Natural killer cell treated with Interleukin-12 subunit alpha and Interleukin-12 subunit beta and Interleukin-15 and Interleukin-18, amount 100 ng/mL, for 72 hours (primary cell): ENCODE measurements around the gene COX6A1. TPM values are rescaled to one million over a fixed set of nuclear protein-coding genes. Genes with fewer than 3 reads are reported as not detected.
A peak's percentile ranks its signal among the peaks of the same experiment; 100 is the strongest.

Experiments used
- ATAC-seq, 2 donors: fragments of 150-1000 bp; cut with Tn5 transposase in 1 of 2; sonication (Bioruptor Pico), chemical (Tn5 transposase) in 1 of 2; 2 replicates each; pipeline ENCODE4 v1.10.0; 2021
- DNase-seq: peaks from one replicate; pipeline ENCODE4 v3.0.0; 2022; ENCODE audit warnings: low spot score
- H3K27ac Mint-ChIP-seq, 2 donors: 1 replicate in 1 of 2; 2 replicates in 1 of 2; pipeline ENCODE4 v1.8.0; 2022; ENCODE audit warnings: mixed read lengths in 2 of 2, mild to moderate bottlenecking in 1 of 2, moderate library complexity in 1 of 2
- H3K27me3 Mint-ChIP-seq, 2 donors: 1 replicate in 1 of 2; 2 replicates in 1 of 2; pipeline ENCODE4 v1.8.0; 2022; ENCODE audit warnings: mixed read lengths in 2 of 2
- H3K36me3 Mint-ChIP-seq: one replicate; pipeline ENCODE4 v1.8.0; 2022; ENCODE audit warnings: mixed read lengths
- H3K4me1 Mint-ChIP-seq, 2 donors: 1 replicate in 1 of 2; 2 replicates in 1 of 2; pipeline ENCODE4 v1.8.0; 2022; ENCODE audit warnings: low read depth in 2 of 2, mixed read lengths in 2 of 2, mild to moderate bottlenecking in 1 of 2
- H3K4me3 Mint-ChIP-seq: one replicate; pipeline ENCODE4 v1.8.0; 2022; ENCODE audit warnings: mixed read lengths
- H3K9me3 Mint-ChIP-seq: 2 replicates; pipeline ENCODE4 v1.8.0; 2022; ENCODE audit warnings: mixed read lengths
- total RNA-seq, 2 donors: library from RNA; stranded (reverse); gene quantifications; one replicate each; pipeline ENCODE4 v1.2.3, GENCODE V29; 2022

The COX6A1 gene
- total RNA-seq: 100 to 1,000 TPM; 320 to 343 TPM

DNA sequence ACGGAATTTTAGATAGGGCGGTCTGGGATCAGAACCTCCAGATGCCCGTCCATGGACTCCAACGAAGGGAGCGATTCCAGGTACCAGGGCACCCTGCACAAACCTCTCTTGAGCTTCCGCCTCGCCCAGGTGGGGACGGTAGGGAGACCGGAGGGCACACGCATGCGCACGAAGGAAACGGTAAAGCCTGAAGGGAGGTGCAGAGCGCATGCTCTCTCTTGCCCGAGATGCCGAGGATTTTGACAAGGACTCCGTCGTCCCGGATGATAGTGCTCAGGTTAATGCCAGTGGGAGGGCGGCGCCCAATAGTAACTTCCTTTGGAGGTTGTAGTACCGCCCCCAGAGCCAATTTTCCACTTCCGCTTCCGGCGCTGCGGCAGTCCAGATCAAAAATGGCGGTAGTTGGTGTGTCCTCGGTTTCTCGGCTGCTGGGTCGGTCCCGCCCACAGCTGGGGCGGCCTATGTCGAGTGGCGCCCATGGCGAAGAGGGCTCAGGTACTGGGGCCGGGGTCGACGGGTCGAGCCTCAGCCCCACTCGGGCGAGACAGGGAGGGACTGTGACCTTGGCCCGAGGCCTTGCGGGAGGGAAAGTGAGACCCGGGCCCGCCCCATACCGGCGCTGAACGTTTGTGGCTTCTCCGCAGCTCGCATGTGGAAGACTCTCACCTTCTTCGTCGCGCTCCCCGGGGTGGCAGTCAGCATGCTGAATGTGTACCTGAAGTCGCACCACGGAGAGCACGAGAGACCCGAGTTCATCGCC, at the start of gene COX6A1:
TSS of gene COX6A1 (plus strand) at position 379 of the 760 bp plus-strand sequence. CDS start at position 393, 14 bp downstream.
- ATAC-seq: peak; percentile 99
- Mint-ChIP-seq H3K4me3 (peak within 1 kb of the TSS; percentile 97), H3K27ac (peak within 1 kb of the TSS; percentile 83 to 92), H3K4me1 (peaks cover 20 to 26% of the 10 kb centered on the region in 2 donors), H3K36me3 (no peaks in the 10 kb centered on the region), H3K27me3 (no peaks in the 10 kb centered on the region), H3K9me3 (no peaks in the 10 kb centered on the region)
- DNase-seq: peak; percentile 99

DNA sequence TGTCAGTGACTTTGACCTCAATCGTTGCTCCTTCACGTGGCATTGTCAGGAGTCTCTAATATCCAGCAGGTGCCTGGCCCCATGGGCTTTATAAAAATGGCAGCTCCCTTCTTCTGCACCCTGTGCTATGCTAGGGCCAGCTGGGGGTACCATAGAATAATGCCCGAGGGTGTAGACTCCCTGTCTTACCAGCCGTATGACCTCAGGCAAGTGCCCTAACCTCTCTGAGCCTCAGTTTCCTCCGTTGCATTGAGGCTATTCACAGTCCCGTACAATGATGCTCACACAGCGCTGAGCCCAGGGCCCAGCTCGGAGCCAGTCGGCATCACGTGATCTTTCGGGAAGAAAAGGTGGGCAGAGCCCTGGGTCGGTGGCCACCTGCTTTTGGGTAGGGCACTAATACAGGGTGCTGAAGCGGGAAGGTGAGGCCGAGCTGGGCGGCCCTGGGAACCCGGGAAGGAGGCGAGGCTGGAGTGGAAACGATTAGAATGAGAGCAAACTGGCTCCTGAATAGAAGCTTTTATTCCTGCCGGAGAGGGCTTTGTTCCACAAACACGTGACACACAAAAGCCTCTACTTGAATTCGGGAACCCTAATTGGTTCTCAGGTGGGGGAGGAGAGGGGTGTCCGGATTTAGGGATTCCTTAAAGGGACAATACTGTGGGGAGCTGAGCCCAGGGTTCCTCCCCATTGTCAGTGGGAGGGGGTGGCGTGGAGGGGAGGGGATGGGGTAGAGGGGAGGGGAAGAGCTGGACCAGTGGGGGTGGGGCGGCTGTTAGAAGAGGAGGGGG, 49.0 kb upstream of the COX6A1 start:
- H3K4me3 Mint-ChIP-seq: no peak overlapping the region
- peaks cover 16 to 37% of the 10 kb centered on the region in 2 donors for H3K27me3 Mint-ChIP-seq
- no peak for DNase-seq

DNA sequence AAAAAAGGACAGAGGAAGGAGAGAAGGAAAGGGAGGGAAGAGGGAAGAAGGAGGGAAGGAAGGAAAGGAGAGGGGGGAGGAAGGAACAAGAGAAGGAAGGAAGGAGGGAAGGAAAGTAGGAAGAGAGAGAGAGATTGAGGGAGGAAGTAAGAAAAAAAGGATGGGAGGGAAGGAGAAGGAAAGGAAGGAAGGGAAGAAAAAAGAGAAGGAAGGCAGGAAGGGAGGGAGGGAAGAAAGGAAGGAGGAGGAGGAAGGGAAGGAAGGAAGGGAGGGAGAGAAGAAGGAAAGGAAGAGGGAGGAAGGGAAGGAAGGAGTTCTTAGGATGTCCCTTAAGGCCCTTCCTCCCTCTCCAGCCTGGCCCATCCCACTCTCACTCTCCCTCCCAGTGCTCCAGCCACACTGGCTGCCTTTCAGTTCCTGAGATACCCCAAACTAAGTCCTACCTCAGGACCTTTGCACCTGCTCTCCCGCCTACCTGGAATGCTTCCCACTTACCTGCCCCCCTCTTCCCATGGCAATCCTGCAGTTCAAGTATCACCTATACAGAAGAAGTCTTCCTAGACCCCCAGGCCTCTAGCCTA, 47.3 kb upstream of the COX6A1 start:
- ATAC-seq: no peak
- Mint-ChIP-seq H3K9me3 (no peaks in the 10 kb centered on the region), H3K36me3 (no peaks in the 10 kb centered on the region), H3K27me3 (peaks cover 20 to 41% of the 10 kb centered on the region in 2 donors), H3K27ac (no peak overlapping the region), H3K4me3 (no peak overlapping the region), H3K4me1 (no peaks in the 10 kb centered on the region)
- DNase-seq: no peak

More for the DNA sequence above, 49.0 kb upstream of the COX6A1 start:
- H3K9me3 Mint-ChIP-seq: no peaks in the 10 kb centered on the region
- H3K4me1 Mint-ChIP-seq: no peaks in the 10 kb centered on the region
- H3K36me3 Mint-ChIP-seq: no peaks in the 10 kb centered on the region
- H3K27ac Mint-ChIP-seq: no peak overlapping the region
- ATAC-seq: no peak

DNA sequence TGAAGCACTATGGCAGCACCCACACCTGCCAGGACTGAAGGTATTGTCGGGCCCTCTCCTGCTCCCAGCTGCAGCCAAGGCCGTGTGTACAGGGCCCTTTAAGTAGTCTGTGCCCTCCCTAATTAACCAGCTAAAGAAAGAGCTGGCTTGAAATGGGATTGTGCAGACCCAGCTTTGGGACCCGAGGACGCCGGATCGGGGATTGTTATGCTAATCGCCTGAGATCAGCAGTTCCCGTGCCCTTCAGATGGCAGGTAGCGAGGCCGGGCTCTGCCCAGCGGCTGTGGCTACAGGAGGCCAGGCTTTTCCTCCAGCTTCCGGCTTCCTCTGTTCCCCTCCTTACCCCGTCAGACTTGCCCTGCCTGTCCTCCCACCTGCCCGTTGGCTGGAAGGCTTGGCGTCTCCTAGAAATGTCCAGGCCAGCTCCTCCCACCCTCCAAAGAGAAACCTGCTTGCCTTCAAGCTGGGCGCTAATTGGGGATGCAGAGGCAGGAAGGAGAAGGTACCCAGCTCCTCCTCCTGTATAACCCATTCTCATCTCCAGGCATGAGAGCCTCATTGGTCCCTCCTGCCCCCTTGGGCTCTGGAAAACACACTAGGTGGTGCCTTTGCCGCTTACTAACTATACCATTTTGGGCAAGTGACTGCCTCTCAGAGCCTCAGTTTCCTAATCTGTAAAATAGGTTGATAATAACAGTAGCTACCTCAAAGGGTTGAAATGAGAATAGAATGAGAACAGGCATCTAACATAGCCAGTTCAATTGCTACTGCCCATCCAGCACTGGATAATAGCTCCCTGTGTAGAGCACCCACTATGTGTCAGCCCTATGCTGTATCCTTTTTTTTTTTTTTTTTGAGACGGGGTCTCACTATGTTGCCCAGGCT, 43.2 kb upstream of the COX6A1 start:
- no peaks in the 10 kb centered on the region for H3K36me3 Mint-ChIP-seq
- H3K4me1 Mint-ChIP-seq: no peaks in the 10 kb centered on the region
- no peak overlapping the region for H3K27ac Mint-ChIP-seq
- DNase-seq (no peak), ATAC-seq (no peak)
- no peaks in the 10 kb centered on the region for H3K9me3 Mint-ChIP-seq
- peaks cover 17 to 30% of the 10 kb centered on the region in 2 donors for H3K27me3 Mint-ChIP-seq
- H3K4me3 Mint-ChIP-seq: no peak overlapping the region

DNA sequence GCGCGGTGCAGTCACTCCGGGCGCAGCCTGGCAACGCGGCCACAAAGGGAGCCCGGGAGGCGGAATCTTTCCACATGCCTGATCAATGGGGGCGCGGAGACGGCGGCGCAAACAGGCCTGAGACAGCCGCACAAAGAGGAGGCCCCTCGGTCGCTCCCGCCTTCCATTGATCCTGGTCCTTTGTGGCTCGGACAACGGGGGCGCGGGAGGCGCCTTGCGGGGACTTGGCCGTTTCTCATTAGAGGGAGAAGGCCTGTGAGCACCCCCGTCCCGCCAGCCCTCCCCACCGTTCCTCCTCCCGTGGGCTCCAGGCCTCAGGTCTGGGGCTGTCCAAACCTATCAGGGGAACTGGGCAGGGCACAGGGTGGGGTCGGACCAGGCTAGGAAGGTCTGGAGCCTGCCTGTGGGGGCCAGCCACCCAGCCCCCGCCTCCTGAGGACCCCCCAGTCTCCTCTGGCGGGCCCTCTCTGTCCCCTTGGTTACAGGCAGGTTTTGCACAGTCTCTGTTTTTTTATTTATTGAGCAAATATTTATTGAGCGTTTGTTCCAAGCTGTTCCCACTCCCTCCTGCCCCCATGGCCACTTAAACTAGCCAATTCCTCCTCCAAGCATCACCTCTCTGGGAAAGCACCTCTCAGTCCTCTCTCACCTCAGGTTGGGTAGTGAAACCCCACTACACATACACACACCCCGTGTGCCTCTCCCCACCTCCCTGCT, 39.9 kb upstream of the COX6A1 start:
- ATAC-seq (no peak), DNase-seq (no peak)
- Mint-ChIP-seq H3K4me1 (no peaks in the 10 kb centered on the region), H3K27me3 (peaks cover 17 to 23% of the 10 kb centered on the region in 2 donors), H3K4me3 (no peak overlapping the region), H3K36me3 (no peaks in the 10 kb centered on the region), H3K27ac (no peak overlapping the region), H3K9me3 (no peaks in the 10 kb centered on the region)

DNA sequence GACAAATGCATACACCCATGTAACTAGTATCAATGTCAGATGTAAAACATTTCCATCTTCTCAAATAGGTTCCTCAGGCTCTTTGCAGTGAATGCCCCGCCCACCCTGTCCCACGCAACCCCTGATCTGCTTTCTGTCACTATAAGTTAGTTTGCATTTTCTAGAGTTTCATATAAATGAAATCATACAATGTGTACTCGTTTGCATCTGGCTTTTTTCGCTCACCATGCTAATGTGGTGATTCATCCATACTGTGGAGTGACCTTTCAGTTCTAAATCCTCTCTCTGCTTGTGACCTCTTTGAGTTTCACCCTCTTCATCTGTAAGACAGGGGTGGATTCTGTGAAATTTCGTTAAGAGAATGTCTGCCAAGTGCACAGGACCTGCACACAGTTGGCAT, 38.4 kb upstream of the COX6A1 start:
- no peak for DNase-seq
- no peaks in the 10 kb centered on the region for H3K36me3 Mint-ChIP-seq
- H3K4me1 Mint-ChIP-seq: no peaks in the 10 kb centered on the region
- H3K4me3 Mint-ChIP-seq: no peak overlapping the region
- H3K27me3 Mint-ChIP-seq: peaks cover 17 to 23% of the 10 kb centered on the region in 2 donors
- ATAC-seq: no peak
- no peak overlapping the region for H3K27ac Mint-ChIP-seq
- no peaks in the 10 kb centered on the region for H3K9me3 Mint-ChIP-seq

DNA sequence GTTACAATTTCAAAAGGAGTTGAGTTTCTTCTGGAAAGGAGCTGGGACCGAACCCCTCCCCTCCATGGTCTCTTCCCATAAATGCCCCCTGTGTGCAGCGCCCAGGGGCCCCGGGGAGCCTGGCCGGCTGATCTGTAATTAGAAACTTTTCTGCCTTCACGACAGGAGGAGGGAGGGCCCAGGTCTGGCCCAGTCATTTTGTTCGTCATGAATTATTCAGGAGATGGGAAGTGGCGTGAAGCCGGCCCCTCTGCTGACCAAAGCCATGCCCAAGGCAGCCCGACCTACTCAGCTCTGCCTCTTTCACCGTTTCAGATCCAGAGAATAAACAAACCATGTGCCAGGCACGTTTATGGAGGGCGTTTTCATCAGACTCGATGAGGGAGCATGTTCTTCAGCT, 35.7 kb upstream of the COX6A1 start:
- DNase-seq (no peak), ATAC-seq (no peak)
- Mint-ChIP-seq H3K27ac (no peak overlapping the region), H3K4me1 (no peaks in the 10 kb centered on the region), H3K4me3 (no peak overlapping the region), H3K27me3 (peaks cover 0 to 11% of the 10 kb centered on the region in 2 donors), H3K9me3 (no peaks in the 10 kb centered on the region), H3K36me3 (no peaks in the 10 kb centered on the region)

DNA sequence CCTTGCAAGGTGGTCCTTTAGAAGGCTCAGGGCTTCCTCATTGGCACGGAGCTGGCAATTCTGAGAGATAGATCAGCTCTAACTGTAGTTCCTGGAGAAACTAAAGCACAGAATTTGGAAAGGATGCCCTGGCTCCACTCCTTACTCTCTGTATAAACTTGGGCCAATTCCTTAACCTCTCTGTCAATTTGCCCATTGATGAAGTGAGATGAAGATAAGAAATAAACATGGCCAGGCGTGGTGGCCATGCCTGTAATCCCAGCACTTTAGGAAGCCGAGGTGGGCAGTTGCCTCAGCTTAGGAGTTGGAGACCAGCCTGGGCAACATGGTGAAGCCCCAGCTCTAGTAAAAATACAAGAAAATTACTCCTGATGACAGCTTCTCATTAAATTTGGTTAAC, 34.0 kb upstream of the COX6A1 start:
- Mint-ChIP-seq H3K27me3 (peaks cover 0 to 5% of the 10 kb centered on the region in 2 donors), H3K4me1 (no peaks in the 10 kb centered on the region), H3K27ac (no peak overlapping the region), H3K9me3 (no peaks in the 10 kb centered on the region), H3K4me3 (no peak overlapping the region), H3K36me3 (no peaks in the 10 kb centered on the region)
- DNase-seq (no peak), ATAC-seq (no peak)

DNA sequence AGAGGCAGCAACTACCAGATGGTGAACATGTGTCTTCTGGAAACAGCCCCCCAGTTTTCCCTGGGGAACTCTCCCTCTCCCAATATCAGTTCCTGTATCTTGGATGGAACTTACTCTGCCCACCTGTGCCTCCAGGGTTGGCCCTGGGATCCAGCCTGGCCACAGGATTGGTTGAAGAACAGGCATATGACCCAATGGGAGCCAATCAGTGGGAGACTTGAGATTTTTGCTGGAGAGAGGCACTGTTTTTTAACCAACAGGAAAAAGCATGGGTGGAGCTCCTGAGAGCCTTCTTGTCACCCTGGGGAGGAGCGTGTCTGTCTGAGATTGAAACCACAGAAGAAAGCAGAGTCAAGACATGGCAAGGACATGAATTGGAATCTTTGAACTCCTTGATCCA, 33.6 kb upstream of the COX6A1 start:
- H3K9me3 Mint-ChIP-seq: no peaks in the 10 kb centered on the region
- H3K27me3 Mint-ChIP-seq: peaks cover 0 to 5% of the 10 kb centered on the region in 2 donors
- DNase-seq (no peak), ATAC-seq (no peak)
- H3K4me1 Mint-ChIP-seq: no peaks in the 10 kb centered on the region
- H3K27ac Mint-ChIP-seq: no peak overlapping the region
- no peak overlapping the region for H3K4me3 Mint-ChIP-seq
- H3K36me3 Mint-ChIP-seq: no peaks in the 10 kb centered on the region

DNA sequence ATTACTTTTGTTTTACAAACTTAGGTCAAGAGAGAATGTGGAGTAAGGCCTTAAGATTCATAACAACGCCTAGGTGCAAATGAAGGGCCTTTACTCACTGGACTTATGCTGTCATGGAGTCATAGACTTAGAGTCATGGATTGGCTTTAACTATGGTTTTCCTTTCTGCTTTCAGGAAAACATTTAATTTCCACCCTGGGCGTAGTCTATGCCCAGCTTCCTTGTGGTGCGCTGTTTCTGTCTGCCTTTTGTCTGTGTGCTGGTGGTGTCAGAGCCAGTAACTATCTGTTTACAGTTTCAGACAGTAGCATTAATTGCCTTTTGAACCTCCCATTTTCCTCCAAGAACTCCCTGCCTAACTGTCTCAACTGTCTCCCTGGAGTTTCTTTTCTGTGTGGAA, 31.8 kb upstream of the COX6A1 start:
- Mint-ChIP-seq H3K9me3 (no peaks in the 10 kb centered on the region), H3K4me3 (no peak overlapping the region), H3K4me1 (no peaks in the 10 kb centered on the region), H3K27ac (no peak overlapping the region), H3K27me3 (no peaks in the 10 kb centered on the region), H3K36me3 (no peaks in the 10 kb centered on the region)
- no peak for ATAC-seq
- no peak for DNase-seq

DNA sequence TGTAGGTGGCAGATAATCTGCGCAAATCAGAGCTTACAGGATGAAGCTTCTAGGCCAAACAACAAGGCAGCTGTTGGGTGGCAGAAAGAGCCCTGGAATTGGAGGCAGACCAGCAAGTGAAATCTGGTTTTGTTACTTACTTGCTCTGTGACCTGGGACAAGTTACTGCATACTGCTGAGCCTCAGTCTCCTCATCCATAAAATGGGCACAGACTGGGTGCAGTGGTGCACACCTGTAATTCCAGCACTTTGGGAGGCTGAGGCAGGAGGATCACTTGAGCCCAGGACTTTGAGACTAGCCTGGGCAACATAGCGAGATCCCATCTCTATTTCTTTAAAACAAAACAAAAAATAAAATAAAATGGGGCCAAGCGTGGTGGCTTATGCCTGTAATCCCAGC, 31.4 kb upstream of the COX6A1 start:
- no peaks in the 10 kb centered on the region for H3K27me3 Mint-ChIP-seq
- ATAC-seq: no peak

DNA sequence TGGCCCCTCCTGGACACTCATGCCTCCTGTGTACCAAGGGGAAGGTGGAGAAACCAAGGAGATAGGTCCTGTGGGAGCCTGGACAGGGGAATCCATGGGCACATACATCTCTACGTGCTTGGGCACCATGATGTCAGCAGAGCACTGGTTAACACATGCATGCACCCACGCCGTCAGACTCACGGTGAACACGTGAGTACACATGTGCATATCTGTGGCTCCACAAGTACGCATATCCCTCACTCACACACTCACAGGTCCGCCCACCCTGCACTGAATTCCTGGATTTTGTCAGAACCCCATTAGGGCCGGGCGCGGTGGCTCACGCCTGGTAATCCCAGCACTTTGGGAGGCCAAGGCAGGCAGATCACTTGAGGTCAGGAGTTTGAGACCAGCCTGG, 29.1 kb upstream of the COX6A1 start:
- ATAC-seq (no peak), DNase-seq (no peak)
- Mint-ChIP-seq H3K27me3 (peaks cover 2 to 7% of the 10 kb centered on the region in 2 donors), H3K9me3 (no peaks in the 10 kb centered on the region), H3K36me3 (no peaks in the 10 kb centered on the region), H3K27ac (no peak overlapping the region), H3K4me1 (no peaks in the 10 kb centered on the region), H3K4me3 (no peak overlapping the region)

More for the DNA sequence above, 31.4 kb upstream of the COX6A1 start:
- Mint-ChIP-seq H3K36me3 (no peaks in the 10 kb centered on the region), H3K27ac (no peak overlapping the region), H3K4me3 (no peak overlapping the region), H3K9me3 (no peaks in the 10 kb centered on the region), H3K4me1 (no peaks in the 10 kb centered on the region)
- DNase-seq: no peak

DNA sequence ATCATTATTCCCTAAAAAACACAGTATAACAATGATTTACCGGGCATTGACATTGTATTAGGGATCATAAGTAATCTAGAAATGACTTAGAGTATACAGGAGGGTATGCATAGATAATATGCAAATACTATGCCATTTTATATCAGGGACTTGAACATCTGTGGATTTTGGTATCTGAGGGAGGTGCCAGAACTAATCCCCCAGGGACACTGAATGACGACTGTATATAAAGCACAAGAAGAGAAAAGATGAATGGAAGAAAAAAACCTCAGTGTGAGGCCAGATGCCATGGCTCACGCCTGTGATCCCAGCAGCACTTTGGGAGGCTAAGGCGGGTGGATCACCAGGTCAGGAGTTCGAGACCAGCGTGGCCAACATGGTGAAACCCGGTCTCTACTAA, 25.5 kb upstream of the COX6A1 start:
- H3K4me1 Mint-ChIP-seq: no peaks in the 10 kb centered on the region
- no peak overlapping the region for H3K4me3 Mint-ChIP-seq
- no peak for DNase-seq

More for the DNA sequence above, 25.5 kb upstream of the COX6A1 start:
- H3K36me3 Mint-ChIP-seq: no peaks in the 10 kb centered on the region
- no peak overlapping the region for H3K27ac Mint-ChIP-seq
- peaks cover 4 to 7% of the 10 kb centered on the region in 2 donors for H3K27me3 Mint-ChIP-seq
- no peak for ATAC-seq
- H3K9me3 Mint-ChIP-seq: no peaks in the 10 kb centered on the region
